ENCODE results near the gene ZNF710.

GRCh38 chr15:90067181-90067952, 66.2 kb downstream of the ZNF710 start:
- no peak for TF ChIP-seq POLR2AphosphoS5 (IDR thresholded peaks at IDR 0.05; ENCODE audit: low read depth, low read length)
- TF ChIP-seq PAX5 (IDR thresholded peaks at IDR 0.05; ENCODE audit: insufficient read depth, low read length, severe bottlenecking) = no peak
- TF ChIP-seq TAF1 (IDR thresholded peaks at IDR 0.05; ENCODE audit: low read depth, low read length) = no peak
